ENCODE results near the gene UCHL5.

The UCHL5 gene

GRCh38 chr1:192962901-192963300, 96.3 kb downstream of the UCHL5 start:
- no peak for DNase-seq
